AG09319 (cell line): ENCODE data around the gene PUM2.
"Not testable (repeated sequence)": the region's sequence is repeated elsewhere in the genome, so short reads cannot be mapped to it uniquely, and the experiment has no call there.

Source experiments
- DNase-seq: peaks from one replicate; pipeline ENCODE4 v3.0.0-alpha.2; 2010; ENCODE audit warnings: low read depth; ENCODE audit errors: extremely low read depth
- TF ChIP-seq, protein P1 (sequence below): IDR thresholded peaks from 2 replicates; pipeline ENCODE4 v1.5.1; 2011; ENCODE audit warnings: low read depth, mild to moderate bottlenecking, inconsistent platforms, low read length, moderate library complexity

Gene PUM2

DNA sequence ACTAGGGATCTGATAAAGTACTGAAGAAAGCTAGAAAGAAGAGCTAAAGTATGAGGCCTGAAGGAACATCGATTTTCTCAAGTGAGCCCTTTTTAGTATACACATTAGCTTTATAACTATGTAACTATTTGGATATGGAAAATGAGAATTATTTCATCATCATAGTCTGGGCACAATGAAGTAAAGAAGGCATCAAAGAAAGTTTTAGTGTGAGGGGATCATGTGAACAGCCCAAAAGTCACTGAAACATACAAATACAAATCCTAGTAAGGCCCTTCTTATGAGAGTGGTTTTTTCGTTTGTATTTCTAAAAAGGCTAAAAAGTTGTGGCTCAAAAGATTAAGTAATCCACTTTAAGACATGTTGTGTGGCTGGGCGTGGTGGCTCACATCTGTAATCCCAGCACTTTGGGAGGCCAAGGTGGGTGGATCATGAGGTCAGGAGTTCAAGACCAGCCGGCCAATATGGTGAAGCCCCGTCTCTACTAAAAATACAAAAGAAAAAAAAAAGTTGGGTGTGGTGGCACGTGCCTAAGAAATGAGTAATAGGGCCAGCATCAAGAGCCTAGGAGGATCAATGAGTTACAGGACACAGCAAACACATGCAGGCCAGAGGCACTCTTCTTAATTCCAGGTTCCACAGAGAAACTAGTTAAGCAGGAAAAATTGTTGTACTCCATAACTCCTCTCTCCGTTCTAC lies 61.9 kb downstream of the PUM2 start:
- DNase-seq: peak; percentile 11
- TF ChIP-seq, protein P1, sequence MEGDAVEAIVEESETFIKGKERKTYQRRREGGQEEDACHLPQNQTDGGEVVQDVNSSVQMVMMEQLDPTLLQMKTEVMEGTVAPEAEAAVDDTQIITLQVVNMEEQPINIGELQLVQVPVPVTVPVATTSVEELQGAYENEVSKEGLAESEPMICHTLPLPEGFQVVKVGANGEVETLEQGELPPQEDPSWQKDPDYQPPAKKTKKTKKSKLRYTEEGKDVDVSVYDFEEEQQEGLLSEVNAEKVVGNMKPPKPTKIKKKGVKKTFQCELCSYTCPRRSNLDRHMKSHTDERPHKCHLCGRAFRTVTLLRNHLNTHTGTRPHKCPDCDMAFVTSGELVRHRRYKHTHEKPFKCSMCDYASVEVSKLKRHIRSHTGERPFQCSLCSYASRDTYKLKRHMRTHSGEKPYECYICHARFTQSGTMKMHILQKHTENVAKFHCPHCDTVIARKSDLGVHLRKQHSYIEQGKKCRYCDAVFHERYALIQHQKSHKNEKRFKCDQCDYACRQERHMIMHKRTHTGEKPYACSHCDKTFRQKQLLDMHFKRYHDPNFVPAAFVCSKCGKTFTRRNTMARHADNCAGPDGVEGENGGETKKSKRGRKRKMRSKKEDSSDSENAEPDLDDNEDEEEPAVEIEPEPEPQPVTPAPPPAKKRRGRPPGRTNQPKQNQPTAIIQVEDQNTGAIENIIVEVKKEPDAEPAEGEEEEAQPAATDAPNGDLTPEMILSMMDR: no peak

DNA sequence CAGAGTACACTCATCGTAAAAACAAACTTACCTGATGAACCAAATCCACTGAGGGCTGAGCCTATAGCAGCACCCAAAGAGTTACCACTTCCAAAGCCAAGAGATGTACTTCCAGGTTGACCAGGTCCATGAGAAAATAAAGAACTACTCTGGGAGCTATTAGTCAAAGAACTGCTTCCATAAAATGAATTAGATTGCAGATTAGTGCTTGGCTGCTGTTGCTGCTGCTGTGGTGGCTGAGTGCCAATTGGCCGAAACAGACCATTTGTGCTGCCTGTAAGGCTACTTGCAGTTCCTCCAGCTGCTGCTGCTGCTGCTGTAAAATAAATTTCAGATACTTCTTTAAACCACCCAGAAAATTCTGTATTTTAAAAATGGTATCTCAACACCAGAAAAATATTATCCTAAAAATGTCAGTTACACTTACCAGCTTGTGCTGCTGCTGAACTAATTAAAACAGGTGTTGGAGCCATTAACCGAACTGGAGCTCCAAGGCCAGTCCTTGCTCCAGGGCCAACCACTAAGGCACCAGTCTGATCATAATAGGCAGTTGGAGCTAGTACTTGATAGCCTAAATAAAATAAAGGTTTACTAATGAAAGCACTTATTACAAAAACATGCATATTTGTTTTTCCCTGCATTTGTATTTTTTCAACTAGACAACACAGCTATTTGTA lies 67.6 kb downstream of the PUM2 start:
- TF ChIP-seq, protein P1: no peak
- peak; percentile 5 for DNase-seq

DNA sequence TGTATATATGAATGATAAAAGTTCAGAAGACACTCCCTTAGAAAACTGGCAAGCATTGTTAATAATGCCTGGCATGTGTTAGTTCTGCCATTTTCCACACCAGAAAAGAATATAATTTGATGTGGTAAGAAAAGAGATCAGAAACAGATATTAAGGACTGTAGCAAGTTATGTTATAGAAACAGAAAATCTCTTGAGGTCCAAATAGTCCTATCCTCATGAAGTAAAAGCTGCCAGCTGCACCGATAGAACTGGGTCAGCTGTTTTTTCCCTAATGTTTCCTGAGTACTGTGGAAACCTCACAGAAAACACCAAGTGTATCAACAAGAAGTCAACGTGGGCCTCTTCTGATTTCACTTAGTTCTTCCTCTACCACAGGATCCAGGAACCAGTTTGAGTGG lies 68.8 kb downstream of the PUM2 start:
- DNase-seq: no peak
- TF ChIP-seq, protein P1: no peak

- DNase-seq: no peak
- TF ChIP-seq, protein P1: no peak
Measured at GRCh38 chr2:20273042-20273441, 77.6 kb downstream of the PUM2 start.

GRCh38 chr2:20268317-20268716 lies 82.3 kb downstream of the PUM2 start:
- DNase-seq: not testable (repeated sequence)

DNA sequence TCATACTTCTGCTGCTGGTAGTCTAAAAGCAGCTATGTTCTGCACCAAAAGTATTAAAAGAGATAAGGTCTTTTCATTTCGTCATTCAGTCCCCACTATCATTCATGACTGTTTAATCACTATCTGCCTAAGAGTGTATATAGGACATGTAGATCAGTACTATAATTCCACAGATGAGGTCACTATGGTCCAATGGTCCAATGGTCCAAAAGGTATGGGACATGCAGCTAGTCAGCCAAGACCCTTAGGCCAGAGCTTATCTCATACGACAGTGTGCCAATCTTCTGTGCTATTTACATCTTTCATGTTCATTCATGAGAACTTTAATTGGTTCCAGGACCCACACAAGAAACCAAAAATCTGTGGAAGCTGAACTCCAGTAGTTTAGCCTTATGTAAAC lies 83.1 kb downstream of the PUM2 start:
- DNase-seq: no peak
- TF ChIP-seq, protein P1: no peak

- TF ChIP-seq, protein P1: no peak
- no peak for DNase-seq
Measured at GRCh38 chr2:20264629-20265028, 86.0 kb downstream of the PUM2 start.
